ENCODE data around the gene RBP3.

The RBP3 gene

DNA sequence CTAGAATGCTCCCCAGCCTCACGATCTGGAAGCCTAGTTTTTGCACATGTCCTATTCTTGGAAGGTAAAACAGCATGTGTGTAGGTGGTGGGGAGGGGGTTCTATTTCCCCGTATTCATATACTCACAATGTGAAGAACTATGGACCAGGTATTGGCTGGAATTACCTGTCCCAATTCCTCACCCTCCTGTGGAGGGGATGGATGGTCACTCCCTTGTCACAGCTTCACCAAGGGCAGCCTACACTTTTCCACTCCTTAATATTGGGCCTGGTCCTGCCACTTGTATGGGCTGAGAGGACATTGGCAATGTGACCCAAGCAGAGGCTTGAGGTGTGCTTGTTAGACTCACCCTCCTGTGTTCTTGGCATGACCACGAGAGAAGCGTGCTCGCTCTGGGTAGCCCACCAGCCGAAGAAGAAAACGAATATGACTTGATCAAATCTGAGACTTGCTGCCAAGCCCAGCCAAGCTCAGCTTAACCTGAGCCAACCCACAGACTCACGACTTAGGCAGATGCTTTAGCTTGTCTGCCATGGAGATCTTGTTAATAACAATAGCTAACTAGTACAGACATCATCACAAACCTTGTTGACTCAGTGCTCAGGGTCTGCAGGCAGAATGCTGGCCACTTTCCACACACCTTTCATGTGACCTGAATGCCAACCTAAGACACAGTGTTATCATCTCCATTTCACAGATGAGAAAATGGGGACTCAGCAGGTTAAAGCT, 18.7 kb downstream of the RBP3 start:
- no peak for DNase-seq (ENCODE audit: low read depth, low spot score)
- Histone ChIP-seq H3K27ac (no peak overlapping the region), H3K4me3 (no peak overlapping the region), H3K9me3 (ENCODE audit: low read depth, low read length) (no peaks in the 10 kb centered on the region), H3K36me3 (ENCODE audit: insufficient read depth, low read length) (no peaks in the 10 kb centered on the region), H3K9ac (ENCODE audit: insufficient read length) (no peak overlapping the region)
- no peak for TF ChIP-seq POLR2AphosphoS5 (IDR thresholded peaks at IDR 0.05; ENCODE audit: borderline replicate concordance, low read depth, low read length)
- no peak for TF ChIP-seq EZH2 (IDR thresholded peaks at IDR 0.05)
- TF ChIP-seq FOXP2 (optimal IDR thresholded peaks at IDR 0.05; ENCODE audit: control extremely low read depth, extremely low read length, insufficient read depth), result no peak

DNA sequence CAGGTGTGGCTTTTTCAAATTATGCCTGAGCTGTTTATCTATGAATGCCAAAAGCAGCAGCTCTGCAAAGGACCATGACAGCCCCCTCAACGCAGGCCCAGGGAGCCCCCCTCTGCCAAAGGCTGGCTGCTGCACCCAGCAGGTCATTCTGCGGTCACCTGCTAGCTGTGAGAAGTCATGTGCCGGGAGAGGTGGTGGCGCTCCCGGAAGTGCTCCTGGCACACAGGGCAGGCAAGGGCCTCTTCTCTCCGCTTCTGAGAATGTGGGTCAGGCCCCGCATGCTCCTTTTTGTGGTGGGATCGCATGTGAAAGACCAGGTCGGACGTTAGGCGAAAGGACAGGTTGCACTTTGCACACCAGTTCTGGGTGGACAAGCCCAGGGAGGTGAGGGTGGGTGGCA, 19.5 kb downstream of the RBP3 start:
- Histone ChIP-seq H3K9ac (ENCODE audit: insufficient read length) (no peak overlapping the region), H3K9me3 (ENCODE audit: low read depth, low read length) (no peaks in the 10 kb centered on the region), H3K4me3 (no peak overlapping the region), H3K36me3 (ENCODE audit: insufficient read depth, low read length) (no peaks in the 10 kb centered on the region), H3K27ac (no peak overlapping the region)
- no peak for DNase-seq (ENCODE audit: low read depth, low spot score)
- no peak for TF ChIP-seq FOXP2 (optimal IDR thresholded peaks at IDR 0.05; ENCODE audit: control extremely low read depth, extremely low read length, insufficient read depth)
- TF ChIP-seq EZH2 (IDR thresholded peaks at IDR 0.05), result no peak
- TF ChIP-seq POLR2AphosphoS5 (IDR thresholded peaks at IDR 0.05; ENCODE audit: borderline replicate concordance, low read depth, low read length), result no peak

DNA sequence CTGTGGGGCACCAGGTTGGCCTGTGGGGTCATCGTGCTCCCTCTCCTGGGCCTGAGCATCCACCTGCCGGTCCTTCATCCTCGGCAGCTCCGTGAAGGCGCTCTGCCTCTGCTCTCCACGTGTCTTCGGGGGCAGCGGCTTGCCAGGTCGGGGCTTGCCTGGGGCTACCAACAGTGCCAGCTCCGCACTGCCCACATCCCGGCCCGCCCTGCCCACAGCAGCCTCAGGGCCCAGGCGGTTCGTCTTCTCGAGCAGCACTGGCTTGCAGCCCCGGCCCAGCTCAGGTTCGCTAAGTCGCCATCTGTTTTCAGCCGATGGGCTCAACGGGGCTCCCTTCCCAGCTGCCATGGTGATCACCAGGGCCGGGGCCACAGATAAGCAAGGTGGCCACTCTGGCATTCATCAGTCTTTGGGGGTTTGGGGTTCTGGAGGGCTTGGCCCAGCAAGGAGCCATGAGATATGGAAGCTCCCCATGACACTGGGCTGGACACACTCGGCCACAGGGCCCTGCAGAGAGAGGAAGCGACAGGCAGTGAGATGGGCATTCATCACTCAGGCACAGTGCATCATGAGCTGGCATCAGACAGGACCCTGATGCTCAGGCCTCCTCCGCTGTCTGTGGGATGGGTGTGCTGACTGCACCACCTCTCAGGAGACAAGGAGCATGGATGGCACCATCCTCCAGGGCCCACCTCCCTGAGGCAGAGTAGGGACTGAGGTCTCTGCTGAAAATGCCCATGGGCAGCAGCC, 20.4 kb downstream of the RBP3 start:
- TF ChIP-seq FOXP2 (optimal IDR thresholded peaks at IDR 0.05; ENCODE audit: control extremely low read depth, extremely low read length, insufficient read depth) (no peak), POLR2AphosphoS5 (IDR thresholded peaks at IDR 0.05; ENCODE audit: borderline replicate concordance, low read depth, low read length) (no peak), EZH2 (IDR thresholded peaks at IDR 0.05) (no peak)
- Histone ChIP-seq H3K36me3 (ENCODE audit: insufficient read depth, low read length) (no peaks in the 10 kb centered on the region), H3K27ac (no peak overlapping the region), H3K9ac (ENCODE audit: insufficient read length) (no peak overlapping the region), H3K4me3 (no peak overlapping the region), H3K9me3 (ENCODE audit: low read depth, low read length) (no peaks in the 10 kb centered on the region)
- DNase-seq (ENCODE audit: low read depth, low spot score), result no peak

DNA sequence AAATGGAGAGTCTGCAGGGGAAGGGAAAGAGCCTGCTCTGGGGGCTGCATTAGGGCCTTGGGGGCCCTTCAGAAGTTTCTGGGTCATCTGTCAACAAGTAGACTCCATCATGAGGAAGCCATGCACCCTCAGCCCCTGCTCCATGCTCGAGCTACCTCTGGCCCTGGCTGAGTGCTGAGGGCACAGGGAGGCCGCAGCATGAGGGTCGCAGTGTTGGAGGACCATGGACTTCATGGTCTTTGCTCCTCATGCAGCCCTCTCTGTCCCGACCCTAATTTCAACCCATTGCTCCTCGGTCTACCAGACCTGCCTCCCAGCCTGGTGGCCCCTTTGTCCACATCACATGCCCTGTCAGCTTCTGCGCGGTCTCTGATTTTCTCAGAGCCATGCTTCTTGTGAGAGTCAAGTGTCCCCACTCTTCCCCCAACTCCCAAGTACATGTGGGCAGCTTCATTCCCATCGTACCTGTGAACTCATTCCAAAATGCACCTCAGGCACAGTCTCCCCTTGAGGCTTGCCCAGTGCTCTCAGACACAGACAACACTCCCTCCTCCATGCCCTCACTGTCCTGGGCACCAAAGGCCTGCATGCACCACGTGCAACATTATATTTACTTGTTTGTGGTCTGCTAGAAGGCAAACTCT, 21.2 kb downstream of the RBP3 start:
- TF ChIP-seq FOXP2 (optimal IDR thresholded peaks at IDR 0.05; ENCODE audit: control extremely low read depth, extremely low read length, insufficient read depth), result no peak
- no peak for TF ChIP-seq EZH2 (IDR thresholded peaks at IDR 0.05)
- TF ChIP-seq POLR2AphosphoS5 (IDR thresholded peaks at IDR 0.05; ENCODE audit: borderline replicate concordance, low read depth, low read length), result no peak
- Histone ChIP-seq H3K4me3 (no peak overlapping the region), H3K36me3 (ENCODE audit: insufficient read depth, low read length) (no peaks in the 10 kb centered on the region), H3K9me3 (ENCODE audit: low read depth, low read length) (no peaks in the 10 kb centered on the region), H3K27ac (no peak overlapping the region), H3K9ac (ENCODE audit: insufficient read length) (no peak overlapping the region)
- no peak for DNase-seq (ENCODE audit: low read depth, low spot score)

DNA sequence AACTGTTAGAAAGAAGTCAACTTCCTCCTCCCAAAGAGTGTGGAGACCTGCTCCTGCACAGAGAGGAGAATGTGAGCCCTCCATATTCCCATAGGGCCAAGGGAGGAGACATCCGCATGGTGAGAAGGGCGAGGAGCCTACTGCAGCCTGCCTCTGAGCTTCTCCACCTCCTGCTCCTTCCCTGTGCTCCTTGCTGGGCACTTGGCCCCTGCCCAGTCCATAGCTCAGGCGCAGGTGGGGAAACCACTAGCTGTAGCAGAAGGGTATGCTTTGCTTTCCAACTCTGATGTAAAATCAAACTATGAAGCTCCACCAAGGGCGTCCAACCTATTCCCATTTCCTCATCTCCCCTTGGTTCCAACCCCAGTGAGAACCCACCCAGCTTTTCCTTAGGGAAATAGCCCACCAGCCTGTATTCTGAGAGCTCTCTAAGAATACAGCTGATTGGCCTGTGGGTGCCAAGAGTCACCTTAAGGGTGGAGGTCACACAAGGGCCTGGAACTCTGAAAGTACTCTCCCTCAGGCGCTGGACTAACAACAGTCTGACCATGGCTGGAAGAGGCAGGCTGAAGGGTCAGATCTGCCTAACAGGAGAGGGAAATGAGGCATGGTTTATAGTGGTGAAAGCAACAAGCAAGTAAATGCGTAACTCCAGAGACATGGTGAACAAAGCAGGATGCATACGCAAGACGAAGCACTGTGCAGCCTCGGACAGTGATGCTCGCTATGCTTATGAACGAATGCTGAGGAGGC, 22.0 kb downstream of the RBP3 start:
- Histone ChIP-seq H3K27ac (no peak overlapping the region), H3K9ac (ENCODE audit: insufficient read length) (no peak overlapping the region), H3K9me3 (ENCODE audit: low read depth, low read length) (no peaks in the 10 kb centered on the region), H3K36me3 (ENCODE audit: insufficient read depth, low read length) (no peaks in the 10 kb centered on the region), H3K4me3 (no peak overlapping the region)
- DNase-seq (ENCODE audit: low read depth, low spot score), result no peak
- TF ChIP-seq FOXP2 (optimal IDR thresholded peaks at IDR 0.05; ENCODE audit: control extremely low read depth, extremely low read length, insufficient read depth) (no peak), POLR2AphosphoS5 (IDR thresholded peaks at IDR 0.05; ENCODE audit: borderline replicate concordance, low read depth, low read length) (no peak), EZH2 (IDR thresholded peaks at IDR 0.05) (no peak)

DNA sequence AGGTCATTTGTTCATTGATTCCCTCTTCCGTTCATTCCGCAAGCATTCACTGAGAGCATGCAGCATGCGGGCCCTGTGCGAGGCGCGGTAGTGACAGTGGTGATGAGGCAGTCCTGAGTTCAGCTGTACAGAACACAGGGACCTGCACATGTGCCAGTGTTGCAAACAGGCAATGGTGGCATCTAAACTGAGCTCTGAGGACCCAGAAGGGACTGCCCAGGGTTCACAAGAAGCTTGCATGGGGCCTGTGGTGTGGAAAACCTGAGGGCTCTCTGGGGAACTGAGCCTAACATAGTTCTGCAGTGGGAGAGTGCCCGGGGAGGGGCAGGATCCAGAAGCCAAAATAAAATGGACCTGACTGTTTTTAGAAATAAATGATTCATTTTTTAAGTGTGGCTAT, 22.7 kb downstream of the RBP3 start:
- no peak overlapping the region for H3K4me3 ChIP-seq
- no peaks in the 10 kb centered on the region for H3K9me3 ChIP-seq (ENCODE audit: low read depth, low read length)
- TF ChIP-seq FOXP2 (optimal IDR thresholded peaks at IDR 0.05; ENCODE audit: control extremely low read depth, extremely low read length, insufficient read depth) (no peak), EZH2 (IDR thresholded peaks at IDR 0.05) (no peak), POLR2AphosphoS5 (IDR thresholded peaks at IDR 0.05; ENCODE audit: borderline replicate concordance, low read depth, low read length) (no peak)
- H3K27ac ChIP-seq, result no peak overlapping the region
- H3K9ac ChIP-seq (ENCODE audit: insufficient read length), result no peak overlapping the region
- no peaks in the 10 kb centered on the region for H3K36me3 ChIP-seq (ENCODE audit: insufficient read depth, low read length)
- DNase-seq (ENCODE audit: low read depth, low spot score), result no peak

DNA sequence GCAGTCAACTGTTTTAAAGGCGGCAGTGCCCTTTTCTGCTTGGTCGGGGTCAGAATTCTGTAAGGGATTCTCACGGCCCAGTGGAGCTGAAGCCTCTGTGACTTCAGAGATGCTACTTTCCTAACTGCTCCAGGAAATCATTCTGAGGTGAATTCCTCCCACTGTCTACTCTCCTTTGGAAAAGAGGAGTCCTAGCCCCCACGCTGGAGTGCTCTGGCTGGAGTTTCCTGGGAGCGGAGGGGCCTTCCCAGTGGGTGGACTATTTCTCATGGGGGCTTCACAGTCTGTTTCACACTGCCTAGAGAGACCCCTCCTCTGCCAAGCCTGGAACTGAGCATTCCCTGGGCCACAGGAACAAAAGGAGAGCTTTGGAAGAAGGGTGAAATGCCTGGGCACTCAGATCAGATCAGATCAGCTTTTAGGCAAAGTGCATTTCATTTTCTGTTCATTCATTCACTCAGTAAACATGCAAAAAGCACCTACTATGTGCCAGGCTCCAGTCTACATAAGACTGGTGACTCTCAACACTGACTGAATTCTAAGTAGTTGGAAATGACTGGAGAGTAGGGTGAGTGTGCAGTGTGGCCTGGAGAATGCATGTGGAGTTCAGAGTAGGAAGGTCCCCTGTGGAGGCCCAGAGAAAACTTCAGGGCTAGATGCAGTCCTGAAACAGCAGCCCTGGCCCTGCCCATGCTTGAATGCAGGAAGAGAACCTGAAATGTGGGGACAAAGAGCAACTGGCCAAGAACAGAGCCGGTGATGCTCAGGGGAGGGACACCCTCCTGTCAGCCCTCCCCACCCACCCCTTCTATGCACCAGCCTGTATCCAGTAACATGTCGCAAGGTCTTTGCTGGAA, 23.7 kb downstream of the RBP3 start:
- Histone ChIP-seq H3K27ac (no peak overlapping the region), H3K4me3 (no peak overlapping the region), H3K9me3 (ENCODE audit: low read depth, low read length) (no peaks in the 10 kb centered on the region), H3K9ac (ENCODE audit: insufficient read length) (no peak overlapping the region), H3K36me3 (ENCODE audit: insufficient read depth, low read length) (no peaks in the 10 kb centered on the region)
- TF ChIP-seq POLR2AphosphoS5 (IDR thresholded peaks at IDR 0.05; ENCODE audit: borderline replicate concordance, low read depth, low read length), result no peak
- no peak for TF ChIP-seq FOXP2 (optimal IDR thresholded peaks at IDR 0.05; ENCODE audit: control extremely low read depth, extremely low read length, insufficient read depth)
- TF ChIP-seq EZH2 (IDR thresholded peaks at IDR 0.05), result no peak
- DNase-seq (ENCODE audit: low read depth, low spot score), result no peak

Data from SK-N-MC (cell line).